Inferior parietal cortex (tissue), 1 donor: ENCODE data around the gene EYA2.
"Not testable (repeated sequence)": the region's sequence is repeated elsewhere in the genome, so short reads cannot be mapped to it uniquely, and the experiment has no call there.

Source experiments
- DNase-seq: peaks from one replicate; pipeline ENCODE4 v3.0.0-alpha.2; 2016; ENCODE audit errors: extremely low spot score

The EYA2 gene

DNA sequence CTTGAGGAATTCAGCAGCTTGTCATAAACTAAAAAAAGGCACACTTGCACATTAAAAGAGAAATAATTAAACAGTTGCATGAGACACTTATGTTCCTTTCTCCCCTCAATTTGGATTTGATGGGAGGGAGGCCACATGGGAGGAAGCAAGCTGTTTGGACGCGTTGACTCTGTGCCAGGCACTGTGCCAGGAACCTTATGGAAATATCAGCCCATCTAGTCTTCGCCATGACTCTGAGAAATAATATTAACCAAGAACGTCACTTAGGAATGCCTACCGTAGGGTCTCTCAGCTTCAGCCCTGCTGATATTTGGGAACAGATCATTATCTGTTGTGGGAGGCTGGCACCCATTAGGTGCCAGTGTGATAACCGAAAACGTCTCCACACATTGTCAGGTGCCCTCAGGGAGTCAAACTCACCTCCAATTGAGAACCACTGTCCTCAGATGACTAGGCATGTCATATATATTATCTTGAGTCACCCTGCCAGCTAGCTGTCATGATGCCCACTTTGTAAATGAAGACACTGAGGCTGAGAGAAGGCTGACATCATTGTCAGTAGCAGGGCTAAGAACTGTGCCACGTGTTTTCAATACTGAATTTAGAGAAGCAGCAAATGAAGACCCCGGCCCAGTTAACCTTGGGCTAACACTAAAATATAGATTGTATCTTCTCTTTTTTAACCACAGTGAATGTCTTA lies 36.1 kb downstream of the EYA2 start:
- no peak for DNase-seq

DNA sequence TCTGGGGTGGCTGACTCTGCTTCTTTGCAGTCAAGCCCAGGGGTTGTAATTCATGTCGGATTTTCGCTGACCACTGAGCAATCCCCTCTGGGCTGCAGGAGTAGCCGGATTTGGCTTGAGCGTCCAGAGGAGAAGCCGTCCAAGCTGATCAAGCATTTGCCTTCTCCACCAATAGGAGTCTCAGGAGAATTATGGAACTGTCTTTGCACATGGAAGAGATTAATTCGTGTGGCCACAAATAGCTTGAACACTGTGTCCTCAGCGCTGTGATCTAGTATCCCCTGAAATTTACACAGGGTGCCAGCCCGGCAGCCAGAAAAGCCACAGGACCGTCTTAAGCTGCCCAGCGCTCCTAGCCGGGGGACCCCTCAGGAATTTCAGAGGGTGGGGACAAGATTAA lies 37.1 kb downstream of the EYA2 start:
- no peak for DNase-seq

DNA sequence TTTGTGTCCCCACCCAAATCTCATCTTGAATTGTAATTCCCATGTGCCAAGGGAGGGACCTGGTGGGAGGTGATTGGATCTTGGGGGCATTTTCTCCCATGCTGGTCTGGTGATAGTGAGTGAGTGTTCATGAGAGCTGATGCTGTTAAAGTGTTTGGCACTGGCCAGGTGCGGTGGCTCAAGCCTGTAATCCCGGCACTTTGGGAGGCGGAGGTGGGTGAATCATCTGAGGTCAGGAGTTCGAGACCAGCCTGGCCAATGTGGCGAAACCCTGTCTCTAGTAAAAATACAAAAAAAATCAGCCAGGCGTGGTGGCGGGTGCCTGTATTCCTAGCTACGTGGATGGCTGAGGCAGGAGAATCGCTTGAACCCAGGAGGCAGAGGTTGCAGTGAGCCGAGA lies 37.8 kb downstream of the EYA2 start:
- not testable (repeated sequence) for DNase-seq

DNA sequence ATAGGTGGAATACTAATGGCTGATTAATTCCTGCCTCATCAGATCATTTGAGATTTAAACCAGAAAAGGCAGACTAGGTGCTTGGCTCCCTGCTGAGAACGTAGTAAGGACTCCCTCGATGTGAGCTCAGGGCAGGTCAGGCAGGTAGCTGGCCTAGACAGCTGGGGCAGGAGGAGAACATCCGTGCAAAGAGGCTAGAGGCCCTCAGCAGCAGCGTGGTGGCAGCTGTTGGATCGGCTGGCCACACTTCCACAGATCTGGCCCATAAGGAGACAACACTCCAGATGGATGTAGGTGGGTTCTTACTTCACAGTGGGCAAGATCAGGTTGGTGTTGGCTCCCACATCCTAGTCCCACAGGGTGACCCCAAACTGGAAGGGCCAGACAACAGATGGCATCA lies 38.5 kb downstream of the EYA2 start:
- no peak for DNase-seq

DNA sequence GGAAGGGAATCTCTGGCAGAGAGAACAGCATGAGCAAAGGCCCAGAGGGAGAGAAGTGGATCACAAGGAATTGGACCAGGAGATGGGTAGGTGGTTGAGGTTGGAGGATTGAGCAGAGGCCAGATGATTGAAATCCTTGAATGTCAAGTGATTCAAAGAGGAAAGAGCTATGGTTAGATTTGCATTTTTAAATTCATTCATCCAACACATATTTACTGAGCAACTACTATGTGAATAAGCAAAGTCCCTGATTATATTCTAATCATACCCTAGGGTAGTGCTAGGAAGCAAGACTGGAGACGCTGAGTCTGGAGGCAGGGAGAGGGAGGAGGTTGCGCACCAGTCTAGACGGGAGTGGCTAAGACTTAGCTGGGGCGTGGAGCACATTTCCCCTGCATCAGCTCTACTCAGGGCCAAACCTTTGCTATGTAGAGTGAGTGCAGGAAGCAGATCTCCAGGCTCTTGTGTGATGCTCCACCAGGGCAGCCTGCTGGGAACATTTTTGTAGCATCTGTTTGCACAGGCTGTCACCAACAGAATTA lies 40.2 kb downstream of the EYA2 start:
- no peak for DNase-seq

DNA sequence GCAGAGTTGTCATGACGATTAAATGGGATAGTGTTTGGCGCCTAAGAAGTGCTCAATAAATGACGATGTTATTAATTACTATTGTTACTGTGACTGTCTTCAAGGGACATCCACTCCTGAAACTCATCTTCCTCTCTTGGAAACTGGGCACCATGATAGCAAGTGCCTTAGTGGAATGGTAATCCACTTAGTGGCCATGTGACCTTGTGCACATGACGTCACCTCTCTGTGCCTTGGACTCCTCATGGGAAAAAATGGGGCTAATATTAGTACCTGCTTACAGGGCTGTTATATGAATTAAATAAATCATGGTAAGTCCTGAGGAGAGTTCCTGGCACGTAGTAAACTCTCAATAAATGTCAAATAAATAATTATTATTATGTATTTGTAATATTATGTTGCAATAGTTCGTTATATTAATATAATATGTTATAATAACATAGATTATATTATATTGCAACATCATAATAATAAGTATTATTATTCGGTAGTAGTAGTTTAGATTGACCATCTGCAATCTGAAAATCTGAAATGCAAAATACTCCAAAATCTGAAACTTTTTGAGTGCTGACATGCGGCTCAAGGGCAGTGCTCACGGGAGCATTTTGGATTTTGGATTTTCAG lies 40.9 kb downstream of the EYA2 start:
- no peak for DNase-seq

DNA sequence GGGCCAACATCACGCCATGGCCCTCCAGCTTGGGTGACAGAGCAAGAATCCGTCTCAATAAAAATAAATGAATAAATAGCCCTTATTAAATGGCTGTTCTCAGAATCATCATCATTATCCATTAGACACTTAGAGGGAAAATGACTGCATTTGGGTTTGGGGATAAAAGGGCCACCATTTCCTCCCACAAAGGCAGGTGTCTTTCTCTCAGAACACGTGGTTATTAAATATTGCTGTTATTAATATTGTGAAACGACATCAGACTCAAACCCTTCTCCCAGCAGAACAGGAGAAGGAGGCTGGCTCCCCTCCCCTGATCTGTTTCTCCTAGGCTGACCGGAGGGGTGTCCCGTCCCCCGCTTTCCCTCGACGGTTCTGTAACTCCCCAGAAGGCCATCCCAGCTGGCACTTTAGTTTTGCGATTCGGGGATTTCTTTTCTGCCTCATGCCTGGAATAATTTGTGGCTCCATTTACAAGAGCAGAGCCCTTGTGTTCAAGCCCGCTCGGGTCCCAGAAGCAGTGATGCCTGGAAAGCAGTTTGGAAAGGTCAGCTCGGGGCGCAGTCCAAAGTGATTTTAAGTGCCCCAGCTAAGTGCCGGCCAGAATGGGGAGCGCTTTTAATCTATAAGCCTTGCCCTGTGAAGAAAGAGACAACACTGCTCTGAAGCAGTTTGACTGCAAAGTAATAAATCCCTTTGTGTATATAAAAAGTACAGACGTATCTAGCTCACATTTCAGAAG lies 41.9 kb downstream of the EYA2 start:
- DNase-seq = no peak

DNA sequence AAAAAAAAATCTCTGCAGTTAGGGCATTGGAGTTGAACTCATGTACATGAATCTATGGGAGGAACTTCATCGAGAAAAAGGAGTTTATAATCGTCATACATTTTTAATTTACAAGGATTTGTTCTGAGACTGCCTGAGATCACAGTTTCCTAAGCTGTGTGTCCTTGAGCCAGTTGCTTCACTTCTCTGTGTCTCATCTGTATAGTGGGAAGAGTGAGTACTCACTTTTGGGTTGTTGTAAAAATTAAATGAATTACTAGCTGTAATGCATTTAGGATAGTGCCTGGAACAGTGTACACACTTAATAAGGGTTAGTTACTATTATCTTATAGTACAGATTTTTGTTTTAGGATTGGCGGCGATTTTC lies 42.5 kb downstream of the EYA2 start:
- no peak for DNase-seq

DNA sequence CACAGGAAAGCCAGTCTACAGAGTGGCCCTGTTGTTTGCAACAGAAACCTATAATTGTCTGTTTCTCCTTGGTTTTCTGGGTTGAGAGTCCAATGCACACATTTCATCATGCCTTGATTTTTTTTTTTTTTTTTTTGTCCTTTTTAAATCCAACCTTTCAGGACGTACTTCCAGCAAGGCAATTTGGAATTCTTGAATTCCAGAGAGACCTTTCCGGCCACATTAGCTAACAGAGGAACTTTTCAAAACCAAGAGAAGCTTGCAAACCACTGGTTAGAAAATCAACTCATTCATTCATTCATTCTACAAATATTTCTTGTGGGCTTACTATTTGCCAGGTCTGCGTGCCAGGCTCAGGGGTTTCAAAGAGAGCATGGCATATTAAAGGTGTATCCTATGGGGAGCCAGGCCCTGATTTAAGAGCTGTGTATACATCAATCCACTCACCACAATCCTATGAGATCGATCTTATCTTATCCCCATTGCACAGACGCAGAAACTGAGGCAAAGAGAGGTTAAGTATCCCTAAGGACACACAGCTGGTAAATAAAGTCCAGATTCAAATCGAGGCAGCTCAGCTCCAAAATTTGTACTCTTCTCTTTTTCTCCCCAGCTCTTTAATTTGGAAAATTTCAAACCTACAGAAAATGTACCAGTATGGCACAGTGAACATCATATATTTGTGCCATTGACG lies 43.0 kb downstream of the EYA2 start:
- DNase-seq = no peak

DNA sequence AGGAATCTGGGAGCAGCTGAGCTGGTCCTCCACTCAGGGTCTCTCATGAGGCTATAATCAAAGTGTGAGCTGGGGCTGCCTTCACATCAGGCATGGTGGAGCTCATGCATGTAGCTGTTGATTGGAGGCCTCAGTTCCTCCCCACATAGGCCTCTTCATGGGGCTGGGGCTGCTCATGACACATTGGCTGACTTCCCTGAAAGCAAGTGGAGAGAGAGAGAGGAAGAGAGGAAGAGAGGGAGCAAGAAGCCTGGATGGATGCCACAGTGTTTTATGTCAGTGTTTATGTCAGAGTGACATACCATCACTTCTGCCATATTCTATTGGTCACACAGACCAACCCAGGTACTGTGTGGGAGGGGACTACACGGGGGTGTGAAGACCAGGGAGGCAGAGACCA lies 43.8 kb downstream of the EYA2 start:
- DNase-seq = no peak

DNA sequence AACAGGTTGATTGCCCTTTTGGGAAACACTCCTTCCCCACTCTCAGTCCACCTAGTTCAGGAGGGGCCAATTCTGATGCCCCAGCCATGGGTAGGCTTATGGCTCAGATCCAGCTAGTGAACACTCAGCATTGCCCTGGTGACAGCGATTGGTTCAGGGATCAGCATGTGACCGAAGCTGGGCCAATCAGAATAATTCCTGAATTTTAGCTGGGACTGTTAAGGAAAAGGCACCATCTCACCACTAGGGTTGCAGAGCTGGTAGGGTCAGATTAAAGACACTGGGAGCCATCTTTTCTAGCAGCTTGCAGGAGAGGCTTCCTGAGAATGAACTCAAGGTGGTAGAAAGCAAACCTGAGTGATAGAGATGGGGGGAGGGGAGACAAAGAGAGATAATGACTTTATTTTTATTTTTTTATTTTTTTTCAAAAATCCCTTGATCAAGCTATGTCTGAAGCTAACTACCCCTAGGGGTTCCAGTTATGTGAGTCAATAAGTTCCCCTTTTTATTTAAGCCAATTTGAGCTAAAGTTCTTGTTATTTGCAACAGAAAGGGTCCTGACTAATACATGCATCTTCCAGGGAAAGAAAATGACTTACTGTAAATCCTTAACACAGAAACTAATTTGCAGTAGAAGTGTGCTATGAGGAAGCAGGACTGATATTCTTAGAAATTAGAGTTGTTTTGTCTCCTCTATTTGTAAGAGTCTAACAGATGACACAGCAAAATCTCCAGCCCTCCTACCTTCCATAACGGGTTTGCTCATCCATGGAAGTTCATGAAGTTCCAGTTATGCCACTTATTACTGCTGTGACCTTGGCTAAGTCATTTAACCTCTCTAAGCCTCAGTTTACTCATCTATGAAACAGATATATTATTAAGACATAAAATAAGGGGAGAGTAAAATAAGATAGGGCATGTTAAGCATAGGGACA lies 44.7 kb downstream of the EYA2 start:
- no peak for DNase-seq

DNA sequence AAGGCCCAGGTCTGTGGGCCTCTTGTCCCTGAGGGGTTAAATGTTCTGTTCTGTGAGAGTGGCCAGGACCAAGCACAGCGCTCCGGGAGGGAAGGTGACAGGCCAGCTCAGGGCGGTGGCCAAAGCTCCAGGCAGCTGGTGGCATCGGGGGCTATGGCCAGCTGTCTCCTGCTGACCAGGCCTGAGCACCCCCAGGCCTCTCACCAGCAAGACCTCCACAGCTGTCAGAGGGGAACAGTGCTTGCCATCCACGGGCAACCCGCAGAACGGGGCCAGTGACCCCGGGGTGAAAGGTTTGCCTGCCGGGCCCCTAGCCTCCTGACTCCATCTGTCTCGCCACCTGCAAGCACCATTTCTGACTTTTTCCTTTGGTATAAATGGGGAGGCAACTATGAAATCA lies 46.0 kb downstream of the EYA2 start:
- no peak for DNase-seq

DNA sequence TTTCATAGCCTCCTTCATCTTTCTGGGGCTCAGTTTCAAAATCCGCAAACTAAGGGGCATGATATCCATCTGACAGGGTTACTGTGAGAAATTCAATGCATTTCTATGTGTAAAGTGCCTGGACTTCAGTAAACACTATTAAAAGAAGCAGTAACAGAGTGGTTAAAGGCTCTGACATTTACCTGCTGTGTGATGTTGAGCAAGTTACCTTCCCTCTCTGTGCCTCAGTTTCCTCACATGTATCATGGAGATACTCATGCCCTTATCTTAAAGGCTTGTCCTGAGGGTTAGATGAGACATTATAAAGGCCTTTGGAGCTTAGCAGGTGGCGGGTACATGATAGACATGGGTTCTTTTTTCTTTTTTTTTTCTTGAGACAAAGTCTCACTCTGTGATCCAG lies 46.8 kb downstream of the EYA2 start:
- DNase-seq = no peak

DNA sequence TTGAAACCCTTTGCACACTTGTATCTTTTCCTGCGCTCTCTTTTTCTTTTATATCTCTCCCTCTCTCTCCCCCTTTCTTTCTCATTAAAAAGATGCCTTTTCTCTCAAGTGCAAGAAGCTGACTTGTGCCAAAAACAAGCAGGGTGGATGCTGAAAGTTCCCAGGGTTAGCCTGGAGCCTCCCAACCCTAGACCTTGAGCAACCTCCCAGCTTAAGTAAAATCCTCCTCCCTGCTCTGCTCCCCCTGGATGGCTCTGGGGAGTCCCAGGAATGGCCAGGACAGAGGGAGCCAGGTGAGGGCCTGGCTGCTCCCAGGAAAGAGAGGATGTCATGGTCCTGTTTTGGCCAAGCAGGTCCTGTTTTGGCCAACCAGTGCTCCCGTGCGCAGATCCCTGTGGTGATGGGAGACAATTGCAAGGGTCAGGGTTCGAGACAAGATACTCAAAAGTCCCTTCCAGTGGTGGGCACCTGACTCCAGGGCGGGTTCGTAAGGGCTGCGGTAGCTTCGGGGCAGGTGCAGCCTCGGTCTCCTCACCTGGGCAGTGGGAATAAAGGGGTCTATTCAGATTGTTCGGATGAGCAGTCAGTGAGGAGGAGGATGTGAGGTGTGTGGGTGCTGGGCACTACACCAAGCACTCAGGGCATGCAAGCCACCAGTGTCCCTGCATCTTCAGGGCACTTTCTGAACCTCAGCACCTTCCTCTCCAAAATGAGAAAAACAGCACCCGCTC lies 49.4 kb downstream of the EYA2 start:
- no peak for DNase-seq

DNA sequence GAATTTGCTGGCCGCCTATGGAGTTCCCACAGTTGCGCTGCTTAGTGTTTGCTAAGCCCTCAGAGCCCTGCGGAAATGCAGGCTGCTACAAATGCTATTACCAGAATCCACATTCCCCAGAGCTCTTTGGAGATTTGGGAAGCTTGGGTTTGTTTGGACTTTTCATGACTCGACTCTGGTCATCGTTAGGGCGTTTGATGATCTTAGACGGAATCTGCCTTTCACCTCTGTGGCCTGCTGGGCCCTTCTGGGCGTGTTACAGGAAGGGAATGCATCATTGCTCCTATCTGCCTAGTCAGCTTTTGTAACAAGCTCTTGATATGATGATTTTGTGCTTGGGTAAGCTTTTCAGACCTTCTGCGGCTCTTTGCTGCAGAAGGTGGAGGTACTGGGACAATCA lies 50.8 kb downstream of the EYA2 start:
- no peak for DNase-seq

DNA sequence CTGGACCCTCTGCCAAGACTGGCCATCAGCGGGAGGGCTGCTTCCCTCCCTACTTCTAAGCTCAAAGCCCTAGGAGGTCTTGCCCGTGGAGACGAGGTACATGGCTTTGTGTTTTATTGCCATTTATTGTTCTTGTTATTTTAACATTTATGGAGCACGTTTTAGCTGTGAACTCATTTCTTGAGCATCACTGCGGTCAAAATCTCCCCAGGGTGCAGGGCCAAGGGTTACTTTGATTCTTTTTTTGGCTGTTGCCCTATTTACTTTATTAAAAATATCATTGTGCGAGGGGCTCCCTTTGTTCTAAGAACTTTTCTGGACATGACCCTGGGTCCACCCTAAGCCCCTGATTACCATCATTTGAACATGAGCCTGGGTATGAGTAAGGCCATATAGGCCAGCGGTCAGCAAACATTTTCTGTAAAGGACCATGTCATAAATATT lies 51.6 kb downstream of the EYA2 start:
- no peak for DNase-seq

DNA sequence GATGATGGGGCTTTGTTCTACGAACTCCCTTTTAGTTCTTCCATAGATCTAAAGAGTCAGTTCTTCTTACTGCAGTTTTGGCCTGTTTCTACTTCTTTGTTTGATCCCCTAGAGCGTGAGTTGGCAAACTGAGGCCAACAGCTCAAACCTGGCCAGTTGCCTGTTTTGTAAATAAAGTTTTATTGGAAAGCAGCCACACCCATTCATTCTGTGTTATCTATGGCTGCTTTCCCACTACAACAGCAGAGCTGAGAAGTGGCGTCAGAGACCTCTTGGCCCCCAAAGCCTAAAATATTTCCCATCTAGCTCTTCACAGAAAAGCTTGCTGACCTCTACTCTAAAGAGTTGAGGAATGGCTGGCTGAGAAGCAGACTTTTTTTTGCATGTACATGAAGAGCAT lies 52.2 kb downstream of the EYA2 start:
- no peak for DNase-seq

DNA sequence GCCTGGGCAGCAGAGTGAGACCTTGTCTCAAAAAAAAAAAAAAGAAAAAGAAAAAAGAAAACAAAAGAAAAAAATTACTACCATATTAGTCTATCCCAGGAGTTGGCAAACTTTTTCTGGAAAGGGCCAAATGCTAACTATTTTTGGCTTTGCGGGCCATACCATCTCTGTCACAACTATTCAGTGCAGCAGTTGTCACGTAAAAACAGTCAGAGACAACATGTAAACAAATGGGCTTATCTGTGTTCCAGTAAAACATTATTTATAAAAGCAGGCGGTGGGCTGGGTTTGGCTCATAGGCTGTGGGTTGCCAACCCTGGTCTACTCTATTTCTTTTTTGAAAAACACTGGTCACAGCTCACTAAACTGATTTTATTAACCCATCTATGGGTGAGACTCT lies 53.4 kb downstream of the EYA2 start:
- no peak for DNase-seq

DNA sequence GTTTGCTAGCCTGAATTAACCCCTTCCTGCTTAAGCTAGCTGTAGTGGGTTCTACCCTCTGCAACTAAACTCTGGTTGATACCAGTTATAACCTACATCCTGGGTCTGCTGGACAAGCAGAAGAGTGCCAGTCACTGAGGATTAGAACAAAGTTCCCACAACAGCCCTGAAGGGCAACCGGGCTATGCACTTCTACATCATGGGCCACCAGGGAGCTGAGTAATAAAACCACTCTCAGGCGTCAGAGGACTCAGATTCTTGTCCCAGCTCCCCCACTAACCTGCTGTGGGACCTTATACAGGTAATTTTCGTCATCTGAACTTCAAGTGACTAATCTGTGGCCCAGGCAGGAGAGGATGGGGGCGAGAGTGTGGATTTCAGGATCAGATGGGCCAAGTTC lies 56.8 kb downstream of the EYA2 start:
- no peak for DNase-seq

DNA sequence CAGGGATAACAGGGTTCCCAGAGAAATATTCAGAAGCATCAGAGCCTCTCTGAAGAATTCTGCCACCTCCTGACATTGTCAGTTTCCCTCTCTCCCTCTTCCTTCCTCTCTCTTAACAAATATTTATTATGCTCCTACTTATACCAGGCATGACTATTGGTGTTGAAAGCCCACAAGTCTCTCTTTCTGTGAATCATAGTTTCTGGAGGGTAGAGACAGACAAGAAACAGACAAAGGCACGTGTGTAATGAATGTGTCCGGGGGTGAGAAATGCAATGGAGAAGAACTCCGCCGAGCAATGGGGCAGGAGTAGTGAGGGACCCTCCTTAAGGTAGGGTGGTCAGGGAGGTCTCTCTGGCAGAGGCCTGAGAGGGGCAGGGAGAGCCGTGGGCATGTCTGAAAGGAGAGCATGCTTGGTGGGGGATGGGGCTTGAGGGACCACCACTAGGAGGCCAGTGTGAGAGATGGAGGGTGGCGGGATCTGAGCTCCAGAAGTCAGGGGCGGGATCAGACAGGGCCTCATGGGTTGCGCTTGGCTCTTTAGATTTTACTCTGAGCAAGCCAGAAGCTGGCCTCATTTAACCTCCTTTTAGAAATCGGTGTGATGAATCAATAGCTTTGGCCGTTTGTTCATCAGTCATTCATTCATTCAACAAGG lies 57.3 kb downstream of the EYA2 start:
- DNase-seq = no peak
